Measurements from ENCODE around the gene CTNNA3. TPM values are rescaled to one million over a fixed set of nuclear protein-coding genes. Genes with fewer than 3 reads are reported as not detected.

The CTNNA3 gene
- total and polyA plus RNA-seq, 2 of the 4 experiments (the other 2 are of a cell fraction), result 0.19 to 0.90 TPM

DNA sequence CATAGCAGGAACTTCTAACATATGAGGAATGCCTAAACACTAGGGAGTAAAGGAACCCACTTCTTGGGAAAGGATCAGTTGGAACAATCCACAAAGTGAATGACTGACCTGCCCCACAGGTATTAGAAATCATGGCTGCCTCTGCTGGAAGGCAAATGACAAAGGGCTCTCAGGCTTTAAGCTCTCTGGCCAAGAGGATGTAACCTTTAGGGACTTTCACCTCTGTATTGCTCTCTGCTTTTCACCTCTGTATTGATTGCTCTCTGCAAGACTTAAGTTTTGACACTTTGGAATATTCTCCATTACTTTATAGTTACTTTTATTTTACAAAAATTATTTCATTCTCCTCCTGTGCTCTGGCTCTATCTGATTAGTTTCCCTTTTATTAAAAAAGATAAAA is 522.2 kb downstream of the CTNNA3 start:
- Histone ChIP-seq H3K18ac (ENCODE audit: low read depth, low read length) (no peak overlapping the region), H2AFZ (replicated peaks; ENCODE audit: low read length, poor library complexity) (no peak overlapping the region), H3K4ac (ENCODE audit: low read depth, low read length) (no peak overlapping the region), H2BK20ac (ENCODE audit: low read depth, low read length) (no peak overlapping the region), H3K36me3 (ENCODE audit: control insufficient read depth, insufficient read depth, low read length) (no peaks in the 10 kb centered on the region), H3K27ac (ENCODE audit: insufficient read depth, low read length) (no peak overlapping the region), H3K23ac (ENCODE audit: low read depth, low read length) (no peak overlapping the region), H2BK120ac (ENCODE audit: low read depth, low read length) (no peak overlapping the region), H3K9me3 (ENCODE audit: control insufficient read depth, insufficient read depth, low read length) (no peaks in the 10 kb centered on the region), H3K9me1 (ENCODE audit: insufficient read depth, low read length) (no peaks in the 10 kb centered on the region), H2AK9ac (replicated peaks; ENCODE audit: low read depth, low read length, poor library complexity) (no peak overlapping the region), H3K4me1 (ENCODE audit: control insufficient read depth, insufficient read depth, low read length) (no peaks in the 10 kb centered on the region), H2AK5ac (ENCODE audit: low read depth, low read length) (no peak overlapping the region), H3K4me2 (ENCODE audit: low read depth, low read length) (no peak overlapping the region), H3K14ac (replicated peaks; ENCODE audit: low read depth, low read length) (no peak overlapping the region), H4K5ac (ENCODE audit: low read depth, low read length) (no peak overlapping the region), H2BK15ac (ENCODE audit: low read depth, low read length) (no peak overlapping the region), H3K79me1 (ENCODE audit: low read depth in 1 of 2, low read length in 2 of 2) (no peaks in the 10 kb centered on the region), H3K56ac (ENCODE audit: extremely low read depth, insufficient read depth, low read length) (no peak overlapping the region), H4K8ac (ENCODE audit: low read depth in 2 of 2, low read length in 2 of 2) (no peak overlapping the region), H3K27me3 (ENCODE audit: control insufficient read depth, insufficient read depth, low read length) (no peaks in the 10 kb centered on the region), H4K91ac (ENCODE audit: insufficient read depth, low read depth, low read length) (no peak overlapping the region), H2BK5ac (ENCODE audit: low read depth, low read length, poor library complexity, severe bottlenecking) (no peak overlapping the region), H3K9ac (ENCODE audit: low read depth, low read length) (no peak overlapping the region), H3K4me3 (ENCODE audit: insufficient read depth, low read depth, low read length) (no peak overlapping the region), H4K20me1 (ENCODE audit: insufficient read depth, low read length) (no peaks in the 10 kb centered on the region)
- POLR2A ChIA-PET (ENCODE audit: unreplicated experiment), result no interaction called here
- ATAC-seq (ENCODE audit: low read depth) (no peak), DNase-seq (no peak)
- intact Hi-C loops (cut with micrococcal nuclease) (no loop called here), dilution Hi-C loops (cut with HindIII; ENCODE audit: low sequenced_read_pairs, unreplicated experiment) (no loop called here), in situ Hi-C loops (cut with MboI; ENCODE audit: low sequenced_read_pairs) (no loop called here)
- no peak for TF ChIP-seq MAZ (IDR thresholded peaks at IDR 0.05; ENCODE audit: borderline replicate concordance, low read depth, low read length)
- TF ChIP-seq, protein P1, sequence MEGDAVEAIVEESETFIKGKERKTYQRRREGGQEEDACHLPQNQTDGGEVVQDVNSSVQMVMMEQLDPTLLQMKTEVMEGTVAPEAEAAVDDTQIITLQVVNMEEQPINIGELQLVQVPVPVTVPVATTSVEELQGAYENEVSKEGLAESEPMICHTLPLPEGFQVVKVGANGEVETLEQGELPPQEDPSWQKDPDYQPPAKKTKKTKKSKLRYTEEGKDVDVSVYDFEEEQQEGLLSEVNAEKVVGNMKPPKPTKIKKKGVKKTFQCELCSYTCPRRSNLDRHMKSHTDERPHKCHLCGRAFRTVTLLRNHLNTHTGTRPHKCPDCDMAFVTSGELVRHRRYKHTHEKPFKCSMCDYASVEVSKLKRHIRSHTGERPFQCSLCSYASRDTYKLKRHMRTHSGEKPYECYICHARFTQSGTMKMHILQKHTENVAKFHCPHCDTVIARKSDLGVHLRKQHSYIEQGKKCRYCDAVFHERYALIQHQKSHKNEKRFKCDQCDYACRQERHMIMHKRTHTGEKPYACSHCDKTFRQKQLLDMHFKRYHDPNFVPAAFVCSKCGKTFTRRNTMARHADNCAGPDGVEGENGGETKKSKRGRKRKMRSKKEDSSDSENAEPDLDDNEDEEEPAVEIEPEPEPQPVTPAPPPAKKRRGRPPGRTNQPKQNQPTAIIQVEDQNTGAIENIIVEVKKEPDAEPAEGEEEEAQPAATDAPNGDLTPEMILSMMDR (conservative IDR thresholded peaks at IDR 0.05; ENCODE audit: low read depth, low read length), result no peak
- TF ChIP-seq NFE2L2 (IDR thresholded peaks at IDR 0.05; ENCODE audit: low read depth, low read length), result no peak
- TF ChIP-seq RCOR1 (IDR thresholded peaks at IDR 0.05; ENCODE audit: insufficient replicate concordance, low read length), result no peak
- TF ChIP-seq RFX5 (IDR thresholded peaks at IDR 0.05; ENCODE audit: low read depth, low read length), result no peak
- TF ChIP-seq, protein P2, sequence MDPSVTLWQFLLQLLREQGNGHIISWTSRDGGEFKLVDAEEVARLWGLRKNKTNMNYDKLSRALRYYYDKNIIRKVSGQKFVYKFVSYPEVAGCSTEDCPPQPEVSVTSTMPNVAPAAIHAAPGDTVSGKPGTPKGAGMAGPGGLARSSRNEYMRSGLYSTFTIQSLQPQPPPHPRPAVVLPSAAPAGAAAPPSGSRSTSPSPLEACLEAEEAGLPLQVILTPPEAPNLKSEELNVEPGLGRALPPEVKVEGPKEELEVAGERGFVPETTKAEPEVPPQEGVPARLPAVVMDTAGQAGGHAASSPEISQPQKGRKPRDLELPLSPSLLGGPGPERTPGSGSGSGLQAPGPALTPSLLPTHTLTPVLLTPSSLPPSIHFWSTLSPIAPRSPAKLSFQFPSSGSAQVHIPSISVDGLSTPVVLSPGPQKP (IDR thresholded peaks at IDR 0.05; ENCODE audit: borderline replicate concordance, low read depth, low read length), result no peak
- TF ChIP-seq, protein P3, sequence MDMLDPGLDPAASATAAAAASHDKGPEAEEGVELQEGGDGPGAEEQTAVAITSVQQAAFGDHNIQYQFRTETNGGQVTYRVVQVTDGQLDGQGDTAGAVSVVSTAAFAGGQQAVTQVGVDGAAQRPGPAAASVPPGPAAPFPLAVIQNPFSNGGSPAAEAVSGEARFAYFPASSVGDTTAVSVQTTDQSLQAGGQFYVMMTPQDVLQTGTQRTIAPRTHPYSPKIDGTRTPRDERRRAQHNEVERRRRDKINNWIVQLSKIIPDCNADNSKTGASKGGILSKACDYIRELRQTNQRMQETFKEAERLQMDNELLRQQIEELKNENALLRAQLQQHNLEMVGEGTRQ (IDR thresholded peaks at IDR 0.05; ENCODE audit: low read depth, low read length), result no peak
- TF ChIP-seq SMC3 (IDR thresholded peaks at IDR 0.05; ENCODE audit: low read depth, low read length), result no peak
- TF ChIP-seq FOS (IDR thresholded peaks at IDR 0.05; ENCODE audit: low read depth, low read length), result no peak
- no peak for TF ChIP-seq MAFK (IDR thresholded peaks at IDR 0.05; ENCODE audit: low read depth, low read length)
- no peak for TF ChIP-seq MXI1 (IDR thresholded peaks at IDR 0.05; ENCODE audit: borderline replicate concordance, low read depth, low read length)
- no peak for TF ChIP-seq POLR2A (IDR thresholded peaks at IDR 0.05; ENCODE audit: low read depth, low read length)
- TF ChIP-seq RAD21 (IDR thresholded peaks at IDR 0.05; ENCODE audit: low read length), result no peak
- no peak for TF ChIP-seq BHLHE40 (IDR thresholded peaks at IDR 0.05; ENCODE audit: low read depth, low read length)
- BruUV-seq (replicated peaks), result no TSS peak
- CTCF ChIA-PET, result interaction anchor here (0.6 kb wide), 1 partner anchor 90 kb away, joined by 3 read pairs; no protein-coding TSS in a partner anchor
